ENCODE results near the gene DRC3.

DRC3 gene

GRCh38 chr17:18020971-18021370 lies 48.3 kb downstream of the DRC3 start:
- DNase-seq (ENCODE audit: low read depth, low spot score), result no peak

GRCh38 chr17:18021372-18021771 lies 48.7 kb downstream of the DRC3 start:
- no peak for DNase-seq (ENCODE audit: low read depth, low spot score)

- no peak for DNase-seq (ENCODE audit: low read depth, low spot score)
Measured at GRCh38 chr17:18025241-18025944, 52.7 kb downstream of the DRC3 start.

GRCh38 chr17:18025945-18026776 lies 53.5 kb downstream of the DRC3 start:
- DNase-seq (ENCODE audit: low read depth, low spot score), result no peak

- DNase-seq (ENCODE audit: low read depth, low spot score), result no peak
Measured at GRCh38 chr17:18027280-18027679, 54.6 kb downstream of the DRC3 start.

GRCh38 chr17:18028114-18028951 lies 55.7 kb downstream of the DRC3 start:
- no peak for DNase-seq (ENCODE audit: low read depth, low spot score)

- DNase-seq (ENCODE audit: low read depth, low spot score), result no peak
Measured at GRCh38 chr17:18028952-18029540, 56.4 kb downstream of the DRC3 start.

GRCh38 chr17:18031955-18032354 lies 59.3 kb downstream of the DRC3 start:
- DNase-seq (ENCODE audit: low read depth, low spot score), result no peak

- peak; percentile 57 for DNase-seq (ENCODE audit: low read depth, low spot score)
Measured at GRCh38 chr17:18033442-18034099, 60.9 kb downstream of the DRC3 start.

- no peak for DNase-seq (ENCODE audit: low read depth, low spot score)
Measured at GRCh38 chr17:18035704-18036103, 63.0 kb downstream of the DRC3 start.

GRCh38 chr17:18037486-18037885 lies 64.8 kb downstream of the DRC3 start:
- no peak for DNase-seq (ENCODE audit: low read depth, low spot score)

- no peak for DNase-seq (ENCODE audit: low read depth, low spot score)
Measured at GRCh38 chr17:18038149-18038850, 65.6 kb downstream of the DRC3 start.

GRCh38 chr17:18038861-18039534 lies 66.3 kb downstream of the DRC3 start, which contains the start of the genes ATPAF2 and GID4:
ATPAF2 (minus strand) TSS chr17:18039168; CDS start chr17:18039013, 155 bp downstream.
GID4 (plus strand) TSS chr17:18039408; CDS start chr17:18039465, 57 bp downstream.
- peak; percentile 98 for DNase-seq (ENCODE audit: low read depth, low spot score)

- DNase-seq (ENCODE audit: low read depth, low spot score), result no peak
Measured at GRCh38 chr17:18039535-18040260, 67.0 kb downstream of the DRC3 start.

GRCh38 chr17:18040261-18040858 lies 67.7 kb downstream of the DRC3 start:
- no peak for DNase-seq (ENCODE audit: low read depth, low spot score)

GRCh38 chr17:18041776-18042175 lies 69.1 kb downstream of the DRC3 start:
- no peak for DNase-seq (ENCODE audit: low read depth, low spot score)

- DNase-seq (ENCODE audit: low read depth, low spot score), result no peak
Measured at GRCh38 chr17:18042983-18043382, 70.3 kb downstream of the DRC3 start.

GRCh38 chr17:18043491-18043890 lies 70.8 kb downstream of the DRC3 start:
- DNase-seq (ENCODE audit: low read depth, low spot score), result no peak

- no peak for DNase-seq (ENCODE audit: low read depth, low spot score)
Measured at GRCh38 chr17:18044609-18045008, 71.9 kb downstream of the DRC3 start.
